Measurements from ENCODE around the gene EDRF1.
"Not testable (repeated sequence)": the region's sequence is repeated elsewhere in the genome, so short reads cannot be mapped to it uniquely, and the experiment has no call there.

Gene EDRF1

GRCh38 chr10:125691160-125691981 lies 28.1 kb upstream of the EDRF1 start:
- Histone ChIP-seq H3K27me3 (ENCODE audit: control insufficient read depth in 1 of 2, insufficient read depth in 2 of 2, low read length in 2 of 2) (no peaks in the 10 kb centered on the region), H3K4me1 (ENCODE audit: control insufficient read depth, insufficient read depth, low read length) (no peaks in the 10 kb centered on the region), H3K9ac (ENCODE audit: low read length in 2 of 2) (no peak overlapping the region), H3K9me3 (ENCODE audit: control insufficient read depth in 2 of 2, low read length in 2 of 2) (no peaks in the 10 kb centered on the region), H3K4me3 (ENCODE audit: low read length in 2 of 2) (no peak overlapping the region), H3K27ac (ENCODE audit: low read length) (no peak overlapping the region), H3K36me3 (ENCODE audit: control insufficient read depth in 2 of 2, insufficient read depth in 2 of 2, low read length in 2 of 2) (no peaks in the 10 kb centered on the region)

- H3K27ac ChIP-seq (ENCODE audit: low read length) = no peak overlapping the region
- H3K9ac ChIP-seq (ENCODE audit: low read length in 2 of 2) = no peak overlapping the region
- no peaks in the 10 kb centered on the region for H3K9me3 ChIP-seq (ENCODE audit: control insufficient read depth in 2 of 2, low read length in 2 of 2)
- no peaks in the 10 kb centered on the region for H3K4me1 ChIP-seq (ENCODE audit: control insufficient read depth, insufficient read depth, low read length)
- no peaks in the 10 kb centered on the region for H3K27me3 ChIP-seq (ENCODE audit: control insufficient read depth in 1 of 2, insufficient read depth in 2 of 2, low read length in 2 of 2)
- no peaks in the 10 kb centered on the region for H3K36me3 ChIP-seq (ENCODE audit: control insufficient read depth in 2 of 2, insufficient read depth in 2 of 2, low read length in 2 of 2)
- no peak overlapping the region for H3K4me3 ChIP-seq (ENCODE audit: low read length in 2 of 2)
Observed at GRCh38 chr10:125692196-125692595, 27.3 kb upstream of the EDRF1 start.

GRCh38 chr10:125692601-125693523 lies 26.6 kb upstream of the EDRF1 start:
- Histone ChIP-seq H3K27ac (ENCODE audit: low read length) (no peak overlapping the region), H3K27me3 (ENCODE audit: control insufficient read depth in 1 of 2, insufficient read depth in 2 of 2, low read length in 2 of 2) (no peaks in the 10 kb centered on the region), H3K9ac (ENCODE audit: low read length in 2 of 2) (no peak overlapping the region), H3K4me1 (ENCODE audit: control insufficient read depth, insufficient read depth, low read length) (no peaks in the 10 kb centered on the region), H3K4me3 (ENCODE audit: low read length in 2 of 2) (no peak overlapping the region), H3K36me3 (ENCODE audit: control insufficient read depth in 2 of 2, insufficient read depth in 2 of 2, low read length in 2 of 2) (no peaks in the 10 kb centered on the region), H3K9me3 (ENCODE audit: control insufficient read depth in 2 of 2, low read length in 2 of 2) (no peaks in the 10 kb centered on the region)

GRCh38 chr10:125693524-125693847 lies 26.0 kb upstream of the EDRF1 start:
- Histone ChIP-seq H3K4me1 (ENCODE audit: control insufficient read depth, insufficient read depth, low read length) (peaks cover under 1% of the 10 kb centered on the region), H3K36me3 (ENCODE audit: control insufficient read depth in 2 of 2, insufficient read depth in 2 of 2, low read length in 2 of 2) (no peaks in the 10 kb centered on the region), H3K9ac (ENCODE audit: low read length in 2 of 2) (no peak overlapping the region), H3K27ac (ENCODE audit: low read length) (no peak overlapping the region), H3K4me3 (ENCODE audit: low read length in 2 of 2) (no peak overlapping the region), H3K27me3 (ENCODE audit: control insufficient read depth in 1 of 2, insufficient read depth in 2 of 2, low read length in 2 of 2) (no peaks in the 10 kb centered on the region), H3K9me3 (ENCODE audit: control insufficient read depth in 2 of 2, low read length in 2 of 2) (no peaks in the 10 kb centered on the region)

- Histone ChIP-seq H3K9ac (ENCODE audit: low read length in 2 of 2) (no peak overlapping the region), H3K27me3 (ENCODE audit: control insufficient read depth in 1 of 2, insufficient read depth in 2 of 2, low read length in 2 of 2) (no peaks in the 10 kb centered on the region), H3K9me3 (ENCODE audit: control insufficient read depth in 2 of 2, low read length in 2 of 2) (no peaks in the 10 kb centered on the region), H3K27ac (ENCODE audit: low read length) (no peak overlapping the region), H3K4me3 (ENCODE audit: low read length in 2 of 2) (no peak overlapping the region), H3K36me3 (ENCODE audit: control insufficient read depth in 2 of 2, insufficient read depth in 2 of 2, low read length in 2 of 2) (no peaks in the 10 kb centered on the region), H3K4me1 (ENCODE audit: control insufficient read depth, insufficient read depth, low read length) (peaks cover 2% of the 10 kb centered on the region)
Observed at GRCh38 chr10:125694883-125695282, 24.6 kb upstream of the EDRF1 start.

- not testable (repeated sequence) for H3K4me1 ChIP-seq (ENCODE audit: control insufficient read depth, insufficient read depth, low read length); H3K4me3 ChIP-seq (ENCODE audit: low read length in 2 of 2); H3K27ac ChIP-seq (ENCODE audit: low read length)
Observed at GRCh38 chr10:125696884-125697283, 22.6 kb upstream of the EDRF1 start.

GRCh38 chr10:125698481-125698998 lies 21.0 kb upstream of the EDRF1 start:
- Histone ChIP-seq H3K4me1 (ENCODE audit: control insufficient read depth, insufficient read depth, low read length) (peaks cover 2% of the 10 kb centered on the region), H3K36me3 (ENCODE audit: control insufficient read depth in 2 of 2, insufficient read depth in 2 of 2, low read length in 2 of 2) (no peaks in the 10 kb centered on the region), H3K27me3 (ENCODE audit: control insufficient read depth in 1 of 2, insufficient read depth in 2 of 2, low read length in 2 of 2) (no peaks in the 10 kb centered on the region), H3K9ac (ENCODE audit: low read length in 2 of 2) (no peak overlapping the region), H3K4me3 (ENCODE audit: low read length in 2 of 2) (no peak overlapping the region), H3K9me3 (ENCODE audit: control insufficient read depth in 2 of 2, low read length in 2 of 2) (no peaks in the 10 kb centered on the region), H3K27ac (ENCODE audit: low read length) (no peak overlapping the region)

More at GRCh38 chr10:125696884-125697283, 22.6 kb upstream of the EDRF1 start:
- H3K36me3 ChIP-seq (ENCODE audit: control insufficient read depth in 2 of 2, insufficient read depth in 2 of 2, low read length in 2 of 2); H3K27me3 ChIP-seq (ENCODE audit: control insufficient read depth in 1 of 2, insufficient read depth in 2 of 2, low read length in 2 of 2); H3K9ac ChIP-seq (ENCODE audit: low read length in 2 of 2); H3K9me3 ChIP-seq (ENCODE audit: control insufficient read depth in 2 of 2, low read length in 2 of 2): not testable (repeated sequence)

- Histone ChIP-seq H3K36me3 (ENCODE audit: control insufficient read depth in 2 of 2, insufficient read depth in 2 of 2, low read length in 2 of 2) (no peaks in the 10 kb centered on the region), H3K9ac (ENCODE audit: low read length in 2 of 2) (no peak overlapping the region), H3K27me3 (ENCODE audit: control insufficient read depth in 1 of 2, insufficient read depth in 2 of 2, low read length in 2 of 2) (no peaks in the 10 kb centered on the region), H3K4me3 (ENCODE audit: low read length in 2 of 2) (no peak overlapping the region), H3K9me3 (ENCODE audit: control insufficient read depth in 2 of 2, low read length in 2 of 2) (no peaks in the 10 kb centered on the region), H3K4me1 (ENCODE audit: control insufficient read depth, insufficient read depth, low read length) (peaks cover 2% of the 10 kb centered on the region), H3K27ac (ENCODE audit: low read length) (no peak overlapping the region)
Observed at GRCh38 chr10:125699562-125700143, 19.9 kb upstream of the EDRF1 start.

- H3K4me3 ChIP-seq (ENCODE audit: low read length in 2 of 2) = no peak overlapping the region
- peaks cover 2% of the 10 kb centered on the region for H3K4me1 ChIP-seq (ENCODE audit: control insufficient read depth, insufficient read depth, low read length)
- H3K27me3 ChIP-seq (ENCODE audit: control insufficient read depth in 1 of 2, insufficient read depth in 2 of 2, low read length in 2 of 2) = no peaks in the 10 kb centered on the region
- H3K9ac ChIP-seq (ENCODE audit: low read length in 2 of 2) = no peak overlapping the region
- H3K36me3 ChIP-seq (ENCODE audit: control insufficient read depth in 2 of 2, insufficient read depth in 2 of 2, low read length in 2 of 2) = no peaks in the 10 kb centered on the region
- no peaks in the 10 kb centered on the region for H3K9me3 ChIP-seq (ENCODE audit: control insufficient read depth in 2 of 2, low read length in 2 of 2)
- no peak overlapping the region for H3K27ac ChIP-seq (ENCODE audit: low read length)
Observed at GRCh38 chr10:125700355-125700911, 19.1 kb upstream of the EDRF1 start.
